NCI-H2107 (cell line): ENCODE results near the gene ZFAND4.
A peak's percentile ranks its signal among the peaks of the same experiment; 100 is the strongest.
"Not testable (repeated sequence)": the region's sequence is repeated elsewhere in the genome, so short reads cannot be mapped to it uniquely, and the experiment has no call there.

ENCODE experiments used
- DNase-seq: peaks from one replicate; lab custom pipeline; 2025; lab: John Stamatoyannopoulos, UW

ZFAND4 gene

DNA sequence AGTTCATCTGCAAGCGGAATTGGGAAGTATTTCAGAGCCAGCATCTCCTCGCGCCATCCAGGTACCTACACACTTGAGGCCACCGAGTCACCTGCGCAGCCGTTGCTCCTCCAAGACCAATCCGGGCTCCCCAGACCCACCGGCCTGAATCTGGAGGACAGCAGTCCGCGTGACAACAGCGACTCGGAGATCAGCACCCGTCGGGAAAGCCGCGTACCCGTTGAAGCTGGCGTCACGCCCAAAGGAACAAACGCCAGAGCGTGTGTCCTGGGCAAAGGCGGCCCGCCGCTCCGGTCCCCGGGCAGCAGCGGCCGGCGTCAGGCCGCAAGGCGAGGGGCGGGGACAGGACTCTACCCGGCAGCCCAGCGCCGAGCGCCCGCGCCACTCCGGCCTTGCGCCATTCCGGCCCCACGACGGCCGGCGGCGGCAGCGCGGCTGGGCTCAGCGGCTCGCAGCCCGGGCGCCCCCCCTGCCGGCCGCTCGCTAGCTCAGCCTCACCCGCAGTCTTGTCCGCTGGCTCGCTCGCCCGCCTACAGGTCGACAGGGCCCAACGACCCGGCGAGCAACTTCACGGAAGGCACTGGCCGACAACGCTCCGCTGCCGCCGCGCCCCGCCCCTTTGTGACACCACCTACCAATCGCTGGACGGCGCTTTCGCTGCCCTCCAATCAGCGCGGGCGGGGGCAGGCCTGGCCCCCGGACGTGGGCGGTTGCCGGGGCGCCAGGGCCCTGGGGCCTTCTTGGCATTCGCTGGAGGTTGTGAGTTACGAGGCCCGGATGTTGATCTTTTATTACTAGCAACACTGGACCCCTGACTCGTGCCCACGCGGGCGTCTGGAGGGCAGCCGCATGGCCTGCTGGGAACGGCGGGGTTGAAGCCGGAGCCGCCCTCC is at the start of gene ZFAND4:
ZFAND4 (minus strand) TSS at position 592 of the 893 bp plus-strand sequence. CDS start 9,047 bp downstream, outside the sequence.
- DNase-seq: peak; percentile 60

DNA sequence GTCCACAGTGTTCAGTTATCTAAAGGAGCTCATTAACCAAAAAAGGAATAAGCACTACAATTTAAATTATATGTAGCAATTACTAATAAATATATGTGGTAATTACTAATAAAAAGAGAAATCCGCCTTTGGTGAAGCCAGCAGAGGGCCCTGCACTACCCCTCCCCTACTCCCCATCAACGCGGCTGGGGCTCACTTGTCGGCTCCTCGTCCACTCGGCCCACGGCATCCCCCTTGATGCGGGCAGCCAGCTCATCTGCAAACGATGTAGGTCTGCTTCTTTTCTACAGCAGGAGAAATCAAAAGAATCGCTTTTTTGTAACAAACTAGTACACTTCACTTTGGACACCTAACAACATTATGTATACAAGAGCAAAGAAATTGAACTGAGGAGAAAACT is 48.9 kb upstream of the ZFAND4 start:
- DNase-seq: not testable (repeated sequence)

DNA sequence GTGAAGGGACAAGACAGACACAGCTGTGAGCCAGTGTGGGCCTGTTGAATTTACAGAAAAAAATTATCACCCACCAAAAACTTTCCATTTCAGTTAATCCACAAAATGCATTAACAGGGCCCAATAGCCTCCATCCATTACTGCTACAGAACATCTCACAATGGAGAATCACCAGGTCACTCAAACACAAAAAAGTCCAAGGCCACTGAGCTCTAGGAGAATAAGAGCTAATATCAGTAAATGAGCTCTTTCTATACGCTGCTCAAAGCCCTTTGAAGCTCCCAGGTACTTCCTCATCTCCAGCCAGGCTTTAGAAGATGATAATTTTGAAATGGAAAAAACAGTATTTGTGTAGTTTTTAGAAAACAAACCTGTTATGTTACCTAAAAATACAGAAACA is 45.1 kb upstream of the ZFAND4 start:
- not testable (repeated sequence) for DNase-seq

DNA sequence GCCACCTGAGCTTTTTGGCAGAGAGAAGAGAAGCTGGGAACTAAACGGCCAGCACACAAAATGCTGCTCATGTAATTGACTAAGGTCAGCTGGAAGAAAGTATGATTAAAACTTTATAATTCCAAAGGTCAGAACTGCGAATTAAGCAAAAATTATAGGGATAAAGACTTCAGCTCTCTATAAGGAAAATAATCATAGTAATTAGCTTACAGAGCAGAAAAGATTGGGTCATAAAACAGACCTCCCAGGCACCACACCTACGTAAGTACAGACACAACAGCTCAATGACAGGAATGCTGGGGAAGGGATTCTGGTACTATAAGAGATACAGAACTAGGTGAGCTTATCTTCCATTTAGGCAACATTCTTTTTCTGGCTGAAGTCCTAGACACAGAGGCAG is 44.5 kb upstream of the ZFAND4 start:
- DNase-seq: not testable (repeated sequence)

- DNase-seq: not testable (repeated sequence)
These were observed 38.7 kb upstream of the ZFAND4 start for GRCh38 chr10:45711223-45711622.

GRCh38 chr10:45710200-45710796 is 37.7 kb upstream of the ZFAND4 start:
- DNase-seq: not testable (repeated sequence)

DNA sequence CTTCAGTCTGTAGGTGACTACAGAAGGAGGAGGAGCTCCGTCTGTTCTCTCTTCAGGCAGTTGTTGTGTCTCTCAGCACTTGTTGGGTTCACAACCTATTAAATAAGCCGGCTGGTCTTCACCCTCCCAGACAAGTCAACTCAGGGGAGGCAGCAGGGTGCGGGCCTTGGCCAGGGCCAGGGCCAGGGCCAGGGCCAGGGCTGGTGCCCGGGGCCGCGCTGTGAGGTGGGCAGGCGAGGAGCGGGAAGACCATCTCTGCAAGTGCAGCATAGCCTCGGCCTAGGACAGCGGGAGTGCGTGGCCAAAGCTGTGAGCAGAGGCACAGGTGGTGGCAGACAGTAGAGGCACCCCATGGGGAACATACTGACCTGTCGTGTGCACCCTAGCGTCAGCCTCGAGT is 5.9 kb upstream of the ZFAND4 start:
- not testable (repeated sequence) for DNase-seq

- DNase-seq: no peak
These were observed 2.8 kb upstream of the ZFAND4 start for GRCh38 chr10:45675388-45675787.

DNA sequence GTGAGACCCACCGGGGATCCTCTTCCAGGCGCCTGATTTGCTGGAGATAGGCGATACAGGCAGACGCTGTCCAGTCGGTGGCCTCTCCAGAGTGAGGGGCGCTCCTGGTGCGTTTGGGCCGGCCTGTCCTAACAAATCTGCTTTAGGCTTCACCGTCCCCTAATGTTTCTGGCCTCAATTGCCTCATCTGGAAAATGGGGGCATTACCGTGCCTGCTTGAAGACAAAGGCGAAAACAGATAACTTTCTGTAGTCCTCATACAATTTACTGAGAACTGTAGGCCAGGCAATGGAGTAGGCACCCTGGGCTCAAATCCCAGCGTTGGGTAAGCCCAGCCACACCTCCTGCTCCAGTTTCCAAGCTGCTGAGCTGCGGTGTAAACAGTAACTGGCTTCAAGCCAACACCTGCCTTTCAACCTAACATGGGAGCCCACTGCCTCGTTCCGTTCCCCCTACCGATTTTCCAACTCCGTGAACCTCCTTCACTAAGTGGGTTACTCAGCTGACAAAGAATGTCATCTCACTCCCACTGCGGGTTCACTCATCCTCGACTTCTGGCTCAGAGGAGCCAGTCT is 589 bp upstream of the ZFAND4 start:
- peak; percentile 0 for DNase-seq

- DNase-seq: not testable (repeated sequence)
These were observed 1.3 kb downstream of the ZFAND4 start for GRCh38 chr10:45671300-45671699.

DNA sequence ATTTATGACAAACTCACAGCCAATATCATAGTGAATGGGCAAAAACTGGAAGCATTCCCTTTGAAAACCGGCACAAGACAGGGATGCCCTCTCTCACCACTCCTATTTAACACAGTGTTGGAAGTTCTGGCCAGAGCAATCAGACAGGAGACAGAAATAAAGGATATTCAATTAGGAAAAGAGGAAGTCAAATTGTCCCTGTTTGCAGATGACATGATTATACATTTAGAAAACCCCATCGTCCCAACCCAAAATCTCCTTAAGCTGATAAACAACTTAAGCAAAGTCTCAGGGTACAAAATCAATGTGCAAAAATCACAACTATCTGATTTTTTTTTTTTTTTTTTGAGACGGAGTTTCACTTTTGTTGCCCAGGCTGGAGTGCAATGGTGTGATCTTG is 2.7 kb downstream of the ZFAND4 start:
- DNase-seq: not testable (repeated sequence)

DNA sequence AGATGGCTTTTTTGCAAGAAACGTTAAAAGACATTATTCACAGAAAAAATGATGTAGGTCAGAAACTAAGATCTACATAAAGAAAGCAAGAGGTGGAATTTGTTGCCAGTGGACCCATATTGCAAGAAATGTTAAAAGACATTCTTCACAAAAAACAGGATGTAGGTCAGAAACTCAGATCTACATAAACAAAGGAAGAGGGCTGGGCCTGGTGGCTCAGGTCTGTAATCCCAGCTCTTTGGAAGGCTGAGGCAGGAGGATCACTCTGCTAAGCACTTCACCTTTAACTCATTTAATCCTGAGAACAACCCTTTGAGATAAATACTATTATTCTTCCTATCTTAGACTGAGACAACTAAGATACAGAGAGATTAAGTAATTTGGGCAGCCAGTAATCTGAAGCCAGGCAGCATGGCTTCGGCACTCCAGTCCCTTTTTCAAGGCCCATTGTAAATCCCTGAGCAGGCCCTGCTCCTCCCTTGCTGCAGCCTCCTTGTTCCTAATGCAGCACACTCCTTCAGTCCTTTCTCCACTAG is 11.6 kb downstream of the ZFAND4 start:
- no peak for DNase-seq

DNA sequence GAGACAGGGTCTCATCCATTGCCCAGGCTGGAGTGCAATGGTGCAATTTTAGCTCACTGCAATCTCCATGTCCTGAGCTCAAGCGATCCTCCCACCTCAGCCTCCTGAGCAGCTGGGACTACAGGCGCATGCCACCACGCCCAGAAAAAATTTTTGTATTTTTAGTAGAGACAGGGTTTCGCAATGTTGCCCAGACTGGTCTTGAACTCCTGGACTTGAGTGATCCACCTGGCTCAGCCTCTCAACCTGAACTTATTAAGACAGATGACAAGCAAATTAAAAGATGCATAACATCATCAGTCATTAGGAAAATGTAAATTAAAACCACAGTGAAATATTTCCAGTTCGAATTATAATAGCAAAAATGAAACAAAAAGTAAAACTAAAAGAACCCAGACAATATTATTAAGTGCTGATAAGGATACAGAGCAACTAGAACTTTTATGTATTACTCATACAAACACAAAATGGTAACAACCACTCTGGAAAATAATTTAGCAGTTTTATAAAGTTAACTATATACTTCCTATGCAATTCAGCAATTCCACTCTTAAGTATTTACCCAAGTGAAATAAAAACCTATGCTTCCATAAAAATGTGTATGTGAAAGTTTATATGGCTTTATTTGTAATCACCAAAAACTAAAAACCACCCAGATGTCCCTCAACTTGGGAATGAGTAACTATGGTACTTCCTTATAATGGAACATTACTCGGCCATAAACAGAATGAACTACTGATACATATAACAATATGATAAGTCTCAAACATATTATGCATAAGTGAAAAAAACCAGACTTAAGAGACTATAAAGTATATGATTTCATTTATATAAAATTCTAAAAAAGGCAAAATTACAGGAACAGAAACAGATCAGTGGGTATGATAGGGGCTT is 15.3 kb downstream of the ZFAND4 start:
- DNase-seq: no peak

- no peak for DNase-seq
These were observed 17.4 kb downstream of the ZFAND4 start for GRCh38 chr10:45655219-45655618.

- DNase-seq: not testable (repeated sequence)
These were observed 17.8 kb downstream of the ZFAND4 start for GRCh38 chr10:45654753-45655141.

DNA sequence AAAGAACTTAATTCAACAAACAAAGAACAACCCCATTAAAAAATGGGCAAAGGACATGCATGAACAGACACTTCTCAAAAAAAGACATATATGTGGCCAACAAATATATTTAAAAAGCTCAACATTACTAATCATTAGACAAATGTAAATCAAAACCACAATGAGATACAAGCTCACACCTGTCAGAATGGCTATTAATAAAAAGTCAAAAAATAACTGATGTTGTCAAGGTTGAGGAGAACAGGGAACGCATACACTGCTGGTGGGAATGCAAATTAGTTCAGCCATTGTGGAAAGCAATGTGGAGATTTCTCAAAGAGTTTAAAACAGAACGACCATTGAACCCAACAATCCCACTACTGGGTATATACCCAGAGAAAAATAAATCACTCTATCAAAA is 19.1 kb downstream of the ZFAND4 start:
- no peak for DNase-seq

- DNase-seq: no peak
These were observed 20.1 kb downstream of the ZFAND4 start for GRCh38 chr10:45652511-45652910.

- no peak for DNase-seq
These were observed 23.3 kb downstream of the ZFAND4 start for GRCh38 chr10:45649296-45649695.

GRCh38 chr10:45647118-45647517 is 25.5 kb downstream of the ZFAND4 start:
- no peak for DNase-seq

GRCh38 chr10:45646384-45647050 is 26.1 kb downstream of the ZFAND4 start:
- DNase-seq: no peak

DNA sequence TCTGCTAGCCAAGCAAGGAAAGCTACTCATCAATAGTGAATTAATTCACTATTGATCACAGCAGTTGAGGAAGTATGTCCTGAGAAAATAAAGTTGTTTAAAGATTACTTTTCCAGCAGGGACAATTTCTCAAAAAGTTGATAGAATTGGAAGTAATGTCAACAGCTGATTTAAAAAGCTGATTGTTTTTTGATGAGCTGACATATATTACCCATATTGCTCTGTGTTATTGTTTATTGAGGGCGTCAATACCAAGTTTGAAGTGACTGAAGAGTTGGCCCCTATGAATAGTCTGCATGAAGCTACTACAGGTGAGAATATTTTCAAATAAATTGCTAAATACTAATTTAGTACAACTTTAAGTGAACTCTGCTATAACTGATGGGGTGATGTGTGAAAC is 28.0 kb downstream of the ZFAND4 start:
- DNase-seq: no peak
